ENCODE results near the gene CHRNB2.

The CHRNB2 gene

GRCh38 chr1:154553056-154554030 is 14.2 kb upstream of the CHRNB2 start:
- DNase-seq: no peak

- no peak for DNase-seq
Observed at GRCh38 chr1:154556422-154556821, 11.2 kb upstream of the CHRNB2 start.

- no peak for DNase-seq
Observed at GRCh38 chr1:154557248-154557938, 10.2 kb upstream of the CHRNB2 start.

GRCh38 chr1:154557939-154558719 is 9.4 kb upstream of the CHRNB2 start, which contains the start of gene UBE2Q1:
Gene UBE2Q1 (minus strand): TSS chr1:154558662. CDS start chr1:154558553, 109 bp downstream.
- DNase-seq: no peak

DNA sequence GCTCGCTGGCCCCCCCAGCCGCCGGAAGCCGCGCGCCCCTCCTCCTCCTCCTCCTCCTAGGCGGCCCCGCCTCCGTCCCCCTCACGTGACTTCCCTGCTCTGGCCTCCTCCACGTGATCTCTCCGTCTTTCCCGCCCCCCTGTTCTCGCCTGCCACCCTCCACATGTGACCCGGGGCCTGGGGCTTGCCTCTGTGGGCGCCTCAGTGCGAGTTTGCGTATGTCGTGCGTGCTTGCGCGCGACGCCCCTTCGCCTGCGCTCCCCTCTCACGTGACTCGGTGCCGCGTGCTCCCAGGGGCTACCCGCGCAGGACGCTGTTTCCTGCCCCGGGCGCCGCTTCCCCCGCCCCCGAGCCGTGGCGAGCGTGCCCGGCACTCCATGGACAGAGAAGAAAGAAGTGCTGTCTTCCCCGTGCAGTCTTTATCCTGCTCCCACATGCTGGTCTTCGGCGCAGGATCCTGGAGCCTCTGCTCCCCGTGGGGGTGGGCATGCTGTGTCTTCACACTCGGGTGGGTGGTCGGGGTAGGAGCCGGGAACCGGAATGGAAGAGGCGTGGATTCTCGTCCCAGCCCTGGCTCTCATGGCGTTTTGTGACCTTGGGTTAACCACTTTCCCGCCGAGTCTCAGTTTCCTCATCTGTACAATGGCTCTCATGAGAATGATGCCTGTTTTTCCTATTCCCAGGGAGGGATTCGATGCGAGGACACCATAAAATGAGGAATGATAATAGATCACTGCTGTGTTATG is 8.7 kb upstream of the CHRNB2 start:
- peak; percentile 99 for DNase-seq

GRCh38 chr1:154559466-154560044 is 8.0 kb upstream of the CHRNB2 start:
- DNase-seq: peak; percentile 88

DNA sequence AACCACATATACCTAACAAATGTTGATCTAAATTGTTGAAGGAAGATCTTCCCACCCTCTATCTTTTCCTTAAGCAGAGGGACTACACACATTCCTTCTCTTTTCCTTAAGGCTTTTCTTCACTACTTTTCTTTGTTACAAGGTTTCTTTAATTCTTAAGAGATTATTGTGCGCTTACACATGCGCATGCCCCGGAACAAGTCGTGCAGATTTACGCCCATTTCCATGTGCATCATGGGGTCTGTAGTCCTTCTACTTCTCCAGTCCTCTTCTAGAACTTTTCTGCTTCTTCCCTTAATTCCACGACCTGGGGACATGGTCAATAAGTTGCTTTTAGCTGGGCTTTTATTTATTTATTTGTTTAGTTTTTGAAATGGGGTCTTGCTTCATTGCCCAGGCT is 1.7 kb upstream of the CHRNB2 start:
- no peak for DNase-seq

DNA sequence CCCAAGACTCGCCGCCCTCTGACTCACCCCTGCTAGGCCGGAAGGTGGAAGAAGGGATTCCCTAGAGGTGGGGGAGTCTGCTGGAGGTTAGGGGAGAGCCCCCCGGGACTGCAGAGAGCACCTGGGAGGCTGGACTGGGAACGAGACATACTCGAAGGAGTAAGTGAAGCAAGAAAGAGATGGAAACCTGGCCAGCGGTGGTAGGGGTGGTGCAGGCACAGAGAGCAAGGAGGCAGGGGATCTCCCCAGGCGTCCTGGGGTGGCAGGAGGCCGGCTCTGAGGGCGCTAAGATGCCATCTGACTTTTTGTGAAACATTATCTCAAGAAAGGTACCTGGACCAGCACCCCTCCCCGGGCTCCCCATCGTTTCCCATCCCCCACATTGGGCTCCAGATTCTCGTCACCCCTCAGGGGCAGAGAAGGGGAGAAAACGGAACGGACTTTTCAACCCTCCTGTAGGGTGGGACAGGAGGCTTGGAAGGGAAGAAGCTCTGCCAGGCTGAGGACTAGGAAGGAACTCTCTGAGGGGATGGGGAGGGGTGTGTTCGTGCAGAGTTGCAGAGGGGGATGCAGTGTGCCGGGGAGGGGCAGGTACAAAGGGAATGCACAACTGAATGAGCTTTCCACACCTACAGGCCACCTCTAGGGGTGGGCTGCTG is 708 bp downstream of the CHRNB2 start:
- no peak for DNase-seq

DNA sequence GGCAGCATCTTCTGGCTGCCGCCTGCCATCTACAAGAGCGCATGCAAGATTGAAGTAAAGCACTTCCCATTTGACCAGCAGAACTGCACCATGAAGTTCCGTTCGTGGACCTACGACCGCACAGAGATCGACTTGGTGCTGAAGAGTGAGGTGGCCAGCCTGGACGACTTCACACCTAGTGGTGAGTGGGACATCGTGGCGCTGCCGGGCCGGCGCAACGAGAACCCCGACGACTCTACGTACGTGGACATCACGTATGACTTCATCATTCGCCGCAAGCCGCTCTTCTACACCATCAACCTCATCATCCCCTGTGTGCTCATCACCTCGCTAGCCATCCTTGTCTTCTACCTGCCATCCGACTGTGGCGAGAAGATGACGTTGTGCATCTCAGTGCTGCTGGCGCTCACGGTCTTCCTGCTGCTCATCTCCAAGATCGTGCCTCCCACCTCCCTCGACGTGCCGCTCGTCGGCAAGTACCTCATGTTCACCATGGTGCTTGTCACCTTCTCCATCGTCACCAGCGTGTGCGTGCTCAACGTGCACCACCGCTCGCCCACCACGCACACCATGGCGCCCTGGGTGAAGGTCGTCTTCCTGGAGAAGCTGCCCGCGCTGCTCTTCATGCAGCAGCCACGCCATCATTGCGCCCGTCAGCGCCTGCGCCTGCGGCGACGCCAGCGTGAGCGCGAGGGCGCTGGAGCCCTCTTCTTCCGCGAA is 3.8 kb downstream of the CHRNB2 start:
- DNase-seq: no peak

DNA sequence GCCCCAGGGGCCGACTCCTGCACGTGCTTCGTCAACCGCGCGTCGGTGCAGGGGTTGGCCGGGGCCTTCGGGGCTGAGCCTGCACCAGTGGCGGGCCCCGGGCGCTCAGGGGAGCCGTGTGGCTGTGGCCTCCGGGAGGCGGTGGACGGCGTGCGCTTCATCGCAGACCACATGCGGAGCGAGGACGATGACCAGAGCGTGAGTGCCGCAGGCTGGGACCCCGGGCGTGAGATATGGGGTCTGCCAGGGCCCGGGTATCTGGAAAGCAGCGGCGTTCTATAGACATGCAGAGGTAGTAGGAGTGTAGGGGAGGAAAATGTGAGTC is 4.3 kb downstream of the CHRNB2 start:
- no peak for DNase-seq

DNA sequence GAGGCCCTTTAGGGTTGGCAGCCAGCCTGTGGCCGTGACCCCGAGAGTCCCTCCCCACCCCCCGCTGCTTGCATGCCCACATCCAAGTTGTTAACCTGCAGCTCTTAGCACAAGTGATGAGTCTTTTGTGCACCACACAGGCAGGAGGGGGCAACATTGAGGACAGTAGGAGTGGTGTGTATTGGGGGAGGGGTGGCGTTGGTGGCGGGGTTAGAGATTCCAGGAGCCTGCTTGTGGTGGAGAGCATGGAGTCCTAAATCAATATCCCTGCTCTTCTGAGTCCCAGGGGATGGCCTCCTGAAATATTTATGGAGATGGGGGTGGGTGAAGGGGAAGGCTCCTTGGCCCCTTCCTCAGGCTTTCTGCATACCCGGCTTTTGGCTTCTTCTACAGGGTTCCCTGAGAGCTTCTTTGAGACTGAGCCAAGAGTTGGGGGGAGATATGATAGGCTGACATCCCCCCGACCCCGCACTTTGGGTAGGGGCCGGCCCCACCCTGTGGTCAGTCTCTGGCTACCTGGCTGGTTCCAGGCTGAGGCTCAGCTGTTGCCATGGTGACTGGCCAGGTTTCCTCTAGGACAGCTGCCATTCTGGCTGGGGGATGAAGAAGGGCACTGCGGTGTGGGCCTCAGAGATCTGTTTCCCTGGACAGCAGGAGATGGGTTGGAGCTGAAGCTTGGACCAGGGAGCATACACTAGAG is 5.0 kb downstream of the CHRNB2 start:
- DNase-seq: no peak

- no peak for DNase-seq
Observed at GRCh38 chr1:154573168-154573510, 5.6 kb downstream of the CHRNB2 start.

DNA sequence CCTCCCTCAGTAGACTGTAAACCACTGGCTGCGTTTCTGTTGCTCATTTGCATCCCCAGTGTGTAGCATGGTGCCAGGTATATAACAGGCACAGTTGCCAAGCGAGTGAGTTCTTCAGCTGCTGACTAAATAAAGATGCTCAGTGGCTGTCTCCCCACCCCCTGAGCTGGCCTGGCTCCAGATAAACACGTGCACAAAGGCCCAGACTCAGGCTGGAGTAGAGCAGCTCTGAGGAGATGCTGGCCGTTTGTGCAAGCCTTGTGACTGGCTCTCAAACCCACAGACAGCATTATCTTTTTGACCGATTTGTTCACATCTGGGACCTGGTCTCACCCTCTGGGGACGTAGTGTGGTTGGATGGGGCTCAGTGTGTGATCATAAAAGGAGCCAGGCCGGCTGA is 7.1 kb downstream of the CHRNB2 start:
- peak; percentile 33 for DNase-seq

DNA sequence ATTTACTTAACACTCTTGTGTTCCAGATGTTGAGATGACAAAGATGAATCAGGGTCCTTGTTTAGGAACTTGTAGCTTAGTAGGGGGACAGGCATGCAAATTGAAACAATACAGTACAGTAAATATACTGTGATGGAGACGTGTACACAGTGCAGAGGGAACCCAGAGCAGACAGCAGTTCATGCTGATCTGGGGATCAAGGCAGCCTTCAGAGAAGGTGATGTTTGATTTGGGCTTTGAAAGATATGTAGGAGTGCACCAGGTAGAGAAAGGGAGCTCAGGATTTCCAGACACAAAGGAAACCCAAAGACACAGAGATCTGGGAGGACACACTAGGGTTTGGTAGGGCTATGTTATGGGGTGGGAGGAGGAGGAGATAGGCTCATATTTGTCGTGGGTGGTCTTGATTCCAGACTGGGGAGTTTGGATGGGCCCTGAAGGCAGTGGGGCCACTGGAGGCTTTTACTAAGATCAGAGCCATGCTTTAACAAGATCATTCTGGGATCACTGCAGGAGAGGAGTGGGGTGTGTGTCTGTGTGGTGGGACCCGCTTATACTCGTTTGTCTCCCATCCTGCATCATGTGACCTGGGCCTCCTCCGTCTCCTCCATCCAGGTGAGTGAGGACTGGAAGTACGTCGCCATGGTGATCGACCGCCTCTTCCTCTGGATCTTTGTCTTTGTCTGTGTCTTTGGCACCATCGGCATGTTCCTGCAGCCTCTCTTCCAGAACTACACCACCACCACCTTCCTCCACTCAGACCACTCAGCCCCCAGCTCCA is 7.8 kb downstream of the CHRNB2 start:
- no peak for DNase-seq

- no peak for DNase-seq
Observed at GRCh38 chr1:154575951-154576566, 8.5 kb downstream of the CHRNB2 start.

DNA sequence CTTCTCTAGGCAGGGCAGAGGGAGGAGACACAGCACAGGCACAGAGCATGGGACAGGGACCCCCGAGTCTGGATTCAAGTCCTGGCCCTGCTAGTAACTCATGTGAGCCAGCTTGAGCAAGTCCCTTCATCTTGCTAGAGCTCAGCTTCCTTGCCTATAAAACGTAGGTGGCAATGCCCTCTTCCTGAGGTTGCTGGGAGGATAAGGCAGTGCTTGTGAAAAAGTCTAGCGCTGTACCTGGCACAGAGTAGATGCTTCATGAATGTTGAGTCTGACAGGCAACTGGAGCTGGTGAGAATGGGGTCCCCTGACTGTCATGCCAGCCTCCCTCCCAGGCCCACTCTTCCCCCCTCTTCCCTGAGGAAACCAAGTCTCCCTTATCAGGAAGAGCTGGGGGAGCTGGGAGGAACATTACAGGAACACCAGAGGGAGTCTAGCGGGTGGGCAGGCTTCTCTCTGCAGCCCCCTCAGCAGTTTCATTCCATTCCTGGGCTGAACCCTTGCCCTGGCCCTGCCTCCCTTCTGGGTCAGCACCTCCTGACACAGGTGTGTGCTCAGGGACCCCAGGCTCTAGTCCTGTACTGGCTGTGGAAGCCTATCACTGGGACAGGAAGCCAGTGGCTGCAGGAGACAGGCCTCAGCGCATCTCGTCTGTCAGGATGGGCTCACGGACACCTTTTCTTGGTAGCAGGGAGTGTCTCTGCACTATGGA is 9.9 kb downstream of the CHRNB2 start:
- DNase-seq: no peak

- no peak for DNase-seq
Observed at GRCh38 chr1:154578058-154578418, 10.5 kb downstream of the CHRNB2 start.

DNA sequence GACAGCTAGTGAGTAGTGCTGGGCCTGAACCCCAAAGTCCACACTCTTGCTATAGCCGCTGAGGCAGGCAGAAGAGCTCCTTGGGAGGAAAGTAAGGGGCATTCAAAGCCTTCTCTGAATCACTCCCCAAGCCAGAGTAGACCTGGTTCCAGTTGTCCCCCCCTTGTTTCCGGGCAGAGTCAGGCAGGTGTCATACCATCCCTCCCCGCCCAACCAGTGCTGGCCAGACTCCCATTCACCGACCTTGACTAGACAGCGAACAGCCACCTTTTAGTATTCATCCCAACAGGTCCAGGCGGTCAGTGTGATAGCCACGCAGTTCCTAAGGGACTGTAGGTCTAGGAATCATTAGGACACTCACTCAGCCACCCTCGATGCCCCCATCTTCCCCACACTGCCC is 11.8 kb downstream of the CHRNB2 start:
- no peak for DNase-seq
